Stimulated activated CD4-positive, alpha-beta T cell treated with anti-CD3 and anti-CD28 coated beads, Interleukin-12 subunit alpha, Interleukin-12 subunit beta, amount 100 ng/mL, for 4 hours (primary cell): ENCODE results near the gene SFTPB.
"Not testable (repeated sequence)": the region's sequence is repeated elsewhere in the genome, so short reads cannot be mapped to it uniquely, and the experiment has no call there.

ENCODE experiments used
- DNase-seq: peaks from one replicate; pipeline ENCODE4 v3.0.0-alpha.2; 2020

SFTPB gene

GRCh38 chr2:85668009-85668856 is at the start of gene SFTPB:
SFTPB (minus strand) TSS chr2:85668199; CDS start chr2:85668183, 16 bp downstream.
- DNase-seq: no peak

- DNase-seq: no peak
Observed at GRCh38 chr2:85717308-85718008, 49.5 kb upstream of the SFTPB start.

GRCh38 chr2:85716346-85716914 is 48.4 kb upstream of the SFTPB start:
- no peak for DNase-seq

GRCh38 chr2:85714841-85715240 is 46.8 kb upstream of the SFTPB start:
- no peak for DNase-seq

- not testable (repeated sequence) for DNase-seq
Observed at GRCh38 chr2:85714421-85714820, 46.4 kb upstream of the SFTPB start.

GRCh38 chr2:85713836-85714235 is 45.8 kb upstream of the SFTPB start:
- no peak for DNase-seq

GRCh38 chr2:85712849-85713612 is 45.0 kb upstream of the SFTPB start:
- DNase-seq: no peak

- DNase-seq: no peak
Observed at GRCh38 chr2:85712336-85712735, 44.3 kb upstream of the SFTPB start.

GRCh38 chr2:85711578-85712060 is 43.6 kb upstream of the SFTPB start:
- DNase-seq: no peak

- no peak for DNase-seq
Observed at GRCh38 chr2:85710687-85711577, 42.9 kb upstream of the SFTPB start.

- no peak for DNase-seq
Observed at GRCh38 chr2:85709401-85709811, 41.4 kb upstream of the SFTPB start.

- DNase-seq: no peak
Observed at GRCh38 chr2:85708641-85709040, 40.6 kb upstream of the SFTPB start.

- DNase-seq: peak; percentile 25
Observed at GRCh38 chr2:85707304-85707703, 39.3 kb upstream of the SFTPB start.

GRCh38 chr2:85706599-85707296 is 38.7 kb upstream of the SFTPB start:
- DNase-seq: no peak

- no peak for DNase-seq
Observed at GRCh38 chr2:85706063-85706462, 38.1 kb upstream of the SFTPB start.

GRCh38 chr2:85705680-85706039 is 37.7 kb upstream of the SFTPB start:
- no peak for DNase-seq

GRCh38 chr2:85704800-85705679 is 37.0 kb upstream of the SFTPB start:
- DNase-seq: no peak

GRCh38 chr2:85704038-85704437 is 36.0 kb upstream of the SFTPB start:
- no peak for DNase-seq

GRCh38 chr2:85703329-85703728 is 35.3 kb upstream of the SFTPB start:
- DNase-seq: no peak

GRCh38 chr2:85702800-85703199 is 34.8 kb upstream of the SFTPB start:
- no peak for DNase-seq
